NCI-H1105 (cell line): Measurements from ENCODE around the gene STAC3.
"Not testable (repeated sequence)": the region's sequence is repeated elsewhere in the genome, so short reads cannot be mapped to it uniquely, and the experiment has no call there.

Experiments
- DNase-seq: peaks from one replicate; lab custom pipeline; 2025; lab: John Stamatoyannopoulos, UW

The STAC3 gene

GRCh38 chr12:57250956-57251355 lies at the start of gene STAC3:
TSS of gene STAC3 (minus strand) at chr12:57251187. CDS start at chr12:57249636, 1,551 bp downstream.
- no peak for DNase-seq

- peak; percentile 41 for DNase-seq
Observed at GRCh38 chr12:57299514-57300016, 48.6 kb upstream of the STAC3 start.

- no peak for DNase-seq
Observed at GRCh38 chr12:57296291-57296690, 45.3 kb upstream of the STAC3 start.

- DNase-seq: not testable (repeated sequence)
Observed at GRCh38 chr12:57282073-57282472, 31.1 kb upstream of the STAC3 start.

GRCh38 chr12:57280211-57281062 lies 29.4 kb upstream of the STAC3 start:
- DNase-seq: no peak

- DNase-seq: no peak
Observed at GRCh38 chr12:57278465-57279381, 27.7 kb upstream of the STAC3 start.

GRCh38 chr12:57276935-57277563 lies 26.1 kb upstream of the STAC3 start:
- no peak for DNase-seq

- DNase-seq: not testable (repeated sequence)
Observed at GRCh38 chr12:57276233-57276632, 25.2 kb upstream of the STAC3 start.

GRCh38 chr12:57273516-57273915 lies 22.5 kb upstream of the STAC3 start:
- DNase-seq: no peak

- DNase-seq: no peak
Observed at GRCh38 chr12:57272337-57273151, 21.6 kb upstream of the STAC3 start.

GRCh38 chr12:57270966-57271470 lies 20.0 kb upstream of the STAC3 start:
- no peak for DNase-seq

GRCh38 chr12:57268264-57268663 lies 17.3 kb upstream of the STAC3 start:
- no peak for DNase-seq

- DNase-seq: no peak
Observed at GRCh38 chr12:57266681-57267080, 15.7 kb upstream of the STAC3 start.

- DNase-seq: no peak
Observed at GRCh38 chr12:57263096-57263495, 12.1 kb upstream of the STAC3 start.

- no peak for DNase-seq
Observed at GRCh38 chr12:57262126-57262822, 11.3 kb upstream of the STAC3 start.

GRCh38 chr12:57261428-57261865 lies 10.5 kb upstream of the STAC3 start:
- DNase-seq: peak; percentile 70

GRCh38 chr12:57260366-57260765 lies 9.4 kb upstream of the STAC3 start:
- DNase-seq: no peak

- no peak for DNase-seq
Observed at GRCh38 chr12:57258977-57259970, 8.3 kb upstream of the STAC3 start.

- DNase-seq: no peak
Observed at GRCh38 chr12:57255916-57256315, 4.9 kb upstream of the STAC3 start.
